Epidermal melanocyte (primary cell): ENCODE measurements around the gene CCDC141.
"Not testable (repeated sequence)": the region's sequence is repeated elsewhere in the genome, so short reads cannot be mapped to it uniquely, and the experiment has no call there.

Experiments
- DNase-seq: peaks from one replicate; pipeline ENCODE4 v3.0.0; 2011; ENCODE audit warnings: low spot score; ENCODE audit not compliant: insufficient read length

The CCDC141 gene

GRCh38 chr2:178982652-178983051, 67.3 kb downstream of the CCDC141 start:
- not testable (repeated sequence) for DNase-seq

- DNase-seq, result no peak
Observed at GRCh38 chr2:178980815-178981214, 69.1 kb downstream of the CCDC141 start.

GRCh38 chr2:178978667-178979066, 71.3 kb downstream of the CCDC141 start:
- no peak for DNase-seq

- no peak for DNase-seq
Observed at GRCh38 chr2:178976351-178976750, 73.6 kb downstream of the CCDC141 start.

- no peak for DNase-seq
Observed at GRCh38 chr2:178962805-178963433, 87.0 kb downstream of the CCDC141 start.

- no peak for DNase-seq
Observed at GRCh38 chr2:178962152-178962551, 87.8 kb downstream of the CCDC141 start.

- DNase-seq, result no peak
Observed at GRCh38 chr2:178954049-178954448, 95.9 kb downstream of the CCDC141 start.

GRCh38 chr2:178951266-178952006, 98.5 kb downstream of the CCDC141 start:
- no peak for DNase-seq

GRCh38 chr2:178949584-178949983, 100.4 kb downstream of the CCDC141 start:
- DNase-seq, result no peak

GRCh38 chr2:178949151-178949550, 100.8 kb downstream of the CCDC141 start:
- no peak for DNase-seq

- DNase-seq, result no peak
Observed at GRCh38 chr2:178947006-178947405, 102.9 kb downstream of the CCDC141 start.

- no peak for DNase-seq
Observed at GRCh38 chr2:178946494-178946893, 103.4 kb downstream of the CCDC141 start.

GRCh38 chr2:178943745-178944144, 106.2 kb downstream of the CCDC141 start:
- DNase-seq, result no peak

GRCh38 chr2:178934571-178934970, 115.4 kb downstream of the CCDC141 start:
- DNase-seq, result no peak

GRCh38 chr2:178933493-178933892, 116.4 kb downstream of the CCDC141 start:
- no peak for DNase-seq

- no peak for DNase-seq
Observed at GRCh38 chr2:178928077-178928476, 121.9 kb downstream of the CCDC141 start.

- no peak for DNase-seq
Observed at GRCh38 chr2:178927173-178927572, 122.8 kb downstream of the CCDC141 start.

GRCh38 chr2:178924817-178925216, 125.1 kb downstream of the CCDC141 start:
- DNase-seq, result no peak

- no peak for DNase-seq
Observed at GRCh38 chr2:178923546-178923945, 126.4 kb downstream of the CCDC141 start.

GRCh38 chr2:178920916-178921513, 128.9 kb downstream of the CCDC141 start:
- no peak for DNase-seq

- no peak for DNase-seq
Observed at GRCh38 chr2:178917555-178917954, 132.4 kb downstream of the CCDC141 start.

GRCh38 chr2:178915423-178916173, 134.3 kb downstream of the CCDC141 start:
- DNase-seq, result no peak
